ENCODE results near the gene PUM1. TPM values are rescaled to one million over a fixed set of nuclear protein-coding genes. Genes with fewer than 3 reads are reported as not detected.

The PUM1 gene
- total RNA-seq, 4 donors from 2014 or later: 71.7 to 112 (median 83.0) TPM

- no peaks in the 10 kb centered on the region for H3K27me3 ChIP-seq
- no peak overlapping the region for H3K4me3 ChIP-seq
- DNase-seq (ENCODE audit: extremely low spot score): no peak
- 76% methylated on average over 5 of the region's 5 CpGs for WGBS
- H3K9me3 ChIP-seq: no peaks in the 10 kb centered on the region
- H3K27ac ChIP-seq (replicated peaks in 1 of 4): peak overlapping the region; percentile 88 to 95 (median 92)
- intact Hi-C loops (cut with DNase I): loop anchor here (5.0 kb wide), 1 partner anchor 67 kb away; no protein-coding TSS in a partner anchor
- TF ChIP-seq POLR2AphosphoS5 (IDR thresholded peaks at IDR 0.05) (no peak), EP300 (IDR thresholded peaks at IDR 0.05) (no peak), CTCF (IDR thresholded peaks at IDR 0.05) (no peak), POLR2A (IDR thresholded peaks at IDR 0.05; ENCODE audit: low read depth) (no peak)
- H3K36me3 ChIP-seq: no peaks in the 10 kb centered on the region
- peaks cover 54 to 96% (median 89%) of the 10 kb centered on the region in 4 donors for H3K4me1 ChIP-seq
These were observed 176.0 kb downstream of the PUM1 start for GRCh38 chr1:30889511-30889910.

- peak overlapping the region in 2 of 4 donors; percentile 6 to 27 for H3K4me3 ChIP-seq
- intact Hi-C loops (cut with DNase I): loop anchor here (5.0 kb wide), 1 partner anchor 67 kb away; no protein-coding TSS in a partner anchor
- DNase-seq (ENCODE audit: extremely low spot score): no peak
- no peaks in the 10 kb centered on the region for H3K27me3 ChIP-seq
- H3K27ac ChIP-seq (replicated peaks in 1 of 4): peak overlapping the region; percentile 88 to 95 (median 92)
- WGBS: 70% methylated on average over 3 of the region's 3 CpGs
- H3K36me3 ChIP-seq: no peaks in the 10 kb centered on the region
- no peaks in the 10 kb centered on the region for H3K9me3 ChIP-seq
- TF ChIP-seq EP300 (IDR thresholded peaks at IDR 0.05) (no peak), CTCF (IDR thresholded peaks at IDR 0.05) (no peak), POLR2AphosphoS5 (IDR thresholded peaks at IDR 0.05) (no peak), POLR2A (IDR thresholded peaks at IDR 0.05; ENCODE audit: low read depth) (no peak)
- peaks cover 54 to 99% (median 90%) of the 10 kb centered on the region in 4 donors for H3K4me1 ChIP-seq
These were observed 176.5 kb downstream of the PUM1 start for GRCh38 chr1:30888975-30889374.

- 11% methylated on average over 4 of the region's 8 CpGs for WGBS
- no peak for DNase-seq (ENCODE audit: extremely low spot score)
- Histone ChIP-seq H3K9me3 (no peaks in the 10 kb centered on the region), H3K4me3 (peak overlapping the region in 2 of 4 donors; percentile 6 to 27), H3K27ac (replicated peaks in 1 of 4) (peak overlapping the region; percentile 88 to 95 (median 92)), H3K27me3 (no peaks in the 10 kb centered on the region), H3K4me1 (peaks cover 54 to 99% (median 90%) of the 10 kb centered on the region in 4 donors), H3K36me3 (no peaks in the 10 kb centered on the region)
- TF ChIP-seq POLR2A (IDR thresholded peaks at IDR 0.05; ENCODE audit: low read depth) (no peak), POLR2AphosphoS5 (IDR thresholded peaks at IDR 0.05) (peak; percentile 85 to 94), CTCF (IDR thresholded peaks at IDR 0.05) (no peak)
- intact Hi-C loops (cut with DNase I): loop anchor here (5.0 kb wide), 1 partner anchor 66 kb away; no protein-coding TSS in a partner anchor
These were observed 177.1 kb downstream of the PUM1 start for GRCh38 chr1:30888391-30888790.

GRCh38 chr1:30887485-30888315, 177.8 kb downstream of the PUM1 start:
- TF ChIP-seq EP300 (IDR thresholded peaks at IDR 0.05) (no peak), POLR2A (IDR thresholded peaks at IDR 0.05; ENCODE audit: low read depth) (no peak), POLR2AphosphoS5 (IDR thresholded peaks at IDR 0.05) (peak; percentile 29 to 36)
- DNase-seq (ENCODE audit: extremely low spot score): no peak
- intact Hi-C loops (cut with DNase I): loop anchor here (5.0 kb wide), 1 partner anchor 65 kb away; no protein-coding TSS in a partner anchor
- Histone ChIP-seq H3K36me3 (no peaks in the 10 kb centered on the region), H3K4me1 (peaks cover 50 to 99% (median 90%) of the 10 kb centered on the region in 4 donors), H3K4me3 (no peak overlapping the region), H3K27me3 (no peaks in the 10 kb centered on the region), H3K9me3 (no peaks in the 10 kb centered on the region), H3K27ac (replicated peaks in 1 of 4) (peak overlapping the region; percentile 88 to 95 (median 92))
- 52% methylated on average over 10 of the region's 10 CpGs for WGBS

All from esophagus muscularis mucosa (tissue), 4 donors.